Esophagus muscularis mucosa (tissue), 3 donors: Measurements from ENCODE around the gene HBS1L.
"Not testable (repeated sequence)": the region's sequence is repeated elsewhere in the genome, so short reads cannot be mapped to it uniquely, and the experiment has no call there.

ENCODE experiments used
- CTCF ChIP-seq, 3 experiments: fragments of 200-600 bp in 2 of 3; fragments of 450-650 bp in 1 of 3; sonication (generic) in 2 of 3; IDR thresholded peaks; one replicate each; pipeline ENCODE4 v1.5.1; 2017 to 2019; ENCODE audit warnings: antibody characterized with exemption in 3 of 3, mild to moderate bottlenecking in 2 of 3, moderate library complexity in 1 of 3
- POLR2AphosphoS5 ChIP-seq, 2 donors: sonication (generic); formaldehyde crosslinking; IDR thresholded peaks; one replicate each; pipeline ENCODE4 v1.6.1; 2017; ENCODE audit warnings: antibody characterized with exemption in 2 of 2

DNA sequence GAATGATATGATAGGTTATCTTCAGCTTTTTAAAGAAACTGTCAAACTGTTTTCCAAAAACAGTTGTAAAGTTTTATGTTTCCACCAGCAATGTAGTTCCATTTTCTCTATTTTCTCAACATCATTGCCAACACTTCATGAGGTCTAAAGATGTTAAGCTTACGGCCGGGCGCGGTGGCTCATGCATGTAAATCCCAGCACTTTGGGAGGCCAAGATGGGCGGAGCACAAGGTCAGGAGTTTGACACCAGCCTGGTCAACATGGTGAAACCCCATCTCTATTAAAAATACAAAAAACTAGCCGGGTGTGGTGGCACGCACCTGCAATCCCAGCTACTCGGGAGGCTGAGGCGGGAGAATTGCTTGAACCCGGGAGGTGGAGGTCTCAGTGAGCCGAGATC, 3.7 kb upstream of the HBS1L start:
- not testable (repeated sequence) for TF ChIP-seq CTCF, POLR2AphosphoS5 (IDR thresholded peaks at IDR 0.05)
